Fibroblast of villous mesenchyme (primary cell): ENCODE measurements around the gene ZFX. TPM values are rescaled to one million over a fixed set of nuclear protein-coding genes. Genes with fewer than 3 reads are reported as not detected.

Source experiments
- DNase-seq: peaks from one replicate; pipeline ENCODE4 v3.0.0-alpha.2; 2010; ENCODE audit warnings: low read depth
- H3K4me3 ChIP-seq: 2 replicates; pipeline ENCODE4 v1.5.1; 2011; ENCODE audit warnings: low read depth, mild to moderate bottlenecking, low read length
- CTCF ChIP-seq: IDR thresholded peaks from 2 replicates; pipeline ENCODE4 v1.5.1; 2012; ENCODE audit warnings: low read depth, mild to moderate bottlenecking, low read length; ENCODE audit not compliant: insufficient read depth
- total RNA-seq: library from RNA; depleted of rRNA; stranded (reverse); fragments of >200 nt; gene quantifications from 2 replicates; pipeline ENCODE4 v1.2.3, GENCODE V29; 2012

Gene ZFX
- total RNA-seq, 1 donor = 82.5 TPM

- peak; percentile 37 for DNase-seq
- TF ChIP-seq CTCF = no peak
- no peak overlapping the region for H3K4me3 ChIP-seq
Measured at GRCh38 chrX:24184018-24184417, 34.5 kb downstream of the ZFX start.

GRCh38 chrX:24186483-24186882 is 37.0 kb downstream of the ZFX start:
- TF ChIP-seq CTCF = no peak
- H3K4me3 ChIP-seq = no peak overlapping the region
- DNase-seq = no peak

- no peak for DNase-seq
- TF ChIP-seq CTCF = no peak
- H3K4me3 ChIP-seq = no peak overlapping the region
Measured at GRCh38 chrX:24186986-24187385, 37.5 kb downstream of the ZFX start.

- H3K4me3 ChIP-seq = no peak overlapping the region
- TF ChIP-seq CTCF = no peak
- no peak for DNase-seq
Measured at GRCh38 chrX:24189490-24189889, 40.0 kb downstream of the ZFX start.

- DNase-seq = peak; percentile 81
- no peak for TF ChIP-seq CTCF
- H3K4me3 ChIP-seq = no peak overlapping the region
Measured at GRCh38 chrX:24190500-24191156, 41.1 kb downstream of the ZFX start.

- DNase-seq = no peak
- TF ChIP-seq CTCF = no peak
Measured at GRCh38 chrX:24196509-24196908, 47.0 kb downstream of the ZFX start.

GRCh38 chrX:24198101-24198500 is 48.6 kb downstream of the ZFX start:
- no peak for TF ChIP-seq CTCF
- no peak for DNase-seq
- H3K4me3 ChIP-seq = no peak overlapping the region

More at GRCh38 chrX:24196509-24196908, 47.0 kb downstream of the ZFX start:
- no peak overlapping the region for H3K4me3 ChIP-seq
